ENCODE measurements around the gene STEAP3.

The STEAP3 gene

GRCh38 chr2:119305497-119306195 lies 82.0 kb downstream of the STEAP3 start:
- DNase-seq = no peak

DNA sequence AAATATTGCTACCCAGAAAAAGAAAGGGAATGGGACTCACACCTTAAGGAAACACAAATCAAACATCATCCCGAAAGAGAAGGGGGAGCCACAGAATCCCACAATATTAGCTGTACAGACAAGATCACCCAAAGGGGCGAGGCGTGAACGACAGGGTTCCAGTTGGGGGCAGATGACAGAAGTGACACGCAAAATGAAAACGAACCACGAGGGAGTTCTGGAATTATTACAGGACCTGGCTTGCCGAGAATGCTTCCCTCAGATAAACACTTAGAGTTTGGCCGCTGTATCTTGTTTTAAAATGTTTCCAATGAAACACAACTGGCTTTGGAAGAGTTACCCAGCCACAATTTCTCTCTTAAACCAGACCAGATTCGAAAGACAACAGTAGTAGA lies 82.6 kb downstream of the STEAP3 start:
- DNase-seq = no peak

GRCh38 chr2:119307419-119308140 lies 83.9 kb downstream of the STEAP3 start:
- no peak for DNase-seq

- DNase-seq = no peak
Measured at GRCh38 chr2:119308793-119309330, 85.2 kb downstream of the STEAP3 start.

GRCh38 chr2:119311371-119311770 lies 87.7 kb downstream of the STEAP3 start:
- DNase-seq = no peak

GRCh38 chr2:119311831-119312230 lies 88.2 kb downstream of the STEAP3 start:
- no peak for DNase-seq

All from CD4-positive, alpha-beta T cell treated with Interleukin-10 for 1 hour (primary cell).